Measurements from ENCODE around the gene CASP4.

- no peak for TF ChIP-seq CTCF (IDR thresholded peaks at IDR 0.05)
- TF ChIP-seq EP300 (IDR thresholded peaks at IDR 0.05), result no peak
These were observed 41.4 kb downstream of the CASP4 start for GRCh38 chr11:104926771-104927611.

Data from stomach (tissue), 4 donors.